CD4-positive, alpha-beta T cell treated with Interleukin-12 subunit alpha and Interleukin-12 subunit beta, for 1 hour (primary cell): ENCODE data around the gene FAM110A.
"Not testable (repeated sequence)": the region's sequence is repeated elsewhere in the genome, so short reads cannot be mapped to it uniquely, and the experiment has no call there.

Source experiments
- DNase-seq: peaks from one replicate; pipeline ENCODE4 v3.0.0-alpha.2; 2020

FAM110A gene

DNA sequence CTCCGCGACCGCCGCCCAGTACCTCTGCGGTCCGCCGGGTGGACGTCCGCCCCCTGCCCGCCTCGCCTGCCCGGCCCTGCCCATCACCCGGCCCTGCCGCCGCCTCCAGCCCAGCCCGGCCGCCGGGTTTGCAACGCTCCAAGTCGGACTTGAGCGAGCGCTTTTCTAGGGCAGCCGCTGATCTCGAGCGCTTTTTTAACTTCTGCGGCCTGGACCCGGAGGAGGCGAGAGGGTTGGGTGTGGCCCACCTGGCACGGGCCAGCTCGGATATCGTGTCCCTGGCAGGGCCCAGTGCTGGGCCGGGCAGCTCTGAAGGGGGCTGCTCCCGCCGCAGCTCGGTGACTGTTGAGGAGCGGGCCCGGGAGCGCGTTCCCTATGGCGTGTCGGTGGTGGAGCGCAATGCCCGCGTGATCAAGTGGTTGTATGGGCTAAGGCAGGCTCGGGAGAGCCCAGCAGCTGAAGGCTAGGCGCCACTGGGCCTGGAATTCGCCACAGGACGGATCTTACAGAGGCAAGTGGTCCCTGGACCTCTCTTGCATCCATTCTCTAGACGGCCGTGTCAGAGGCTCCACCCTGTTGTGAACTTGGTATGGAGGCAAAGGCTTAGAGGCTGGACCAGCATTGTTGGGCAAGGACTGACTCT is 11.8 kb downstream of the FAM110A start:
- DNase-seq, result no peak

- DNase-seq, result no peak
Measured at GRCh38 chr20:845941-846893, 12.7 kb downstream of the FAM110A start.

- peak; percentile 68 for DNase-seq
Measured at GRCh38 chr20:846894-847278, 13.4 kb downstream of the FAM110A start.

GRCh38 chr20:848193-848592 is 14.7 kb downstream of the FAM110A start:
- no peak for DNase-seq

DNA sequence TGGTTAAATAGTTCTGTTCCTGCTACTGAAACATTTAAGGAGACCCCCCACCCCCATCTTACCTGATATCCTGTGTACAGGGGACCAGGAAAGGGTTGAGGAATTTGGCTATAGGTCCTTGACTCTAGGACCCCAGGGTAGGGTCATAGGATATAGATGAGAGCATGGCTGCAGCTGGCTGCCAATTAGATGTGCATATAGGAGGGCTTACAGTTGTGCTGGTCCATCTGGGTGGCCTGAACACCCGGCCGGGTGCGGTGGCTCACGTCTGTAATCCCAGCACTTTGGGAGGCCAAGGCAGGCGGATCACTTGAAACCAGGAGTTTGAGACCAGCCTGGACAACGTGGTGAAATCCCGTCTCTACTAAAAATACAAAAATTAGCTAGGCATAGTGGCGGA is 15.2 kb downstream of the FAM110A start:
- not testable (repeated sequence) for DNase-seq

GRCh38 chr20:853406-853996 is 20.0 kb downstream of the FAM110A start:
- DNase-seq, result no peak

GRCh38 chr20:854601-855000 is 21.1 kb downstream of the FAM110A start:
- no peak for DNase-seq

GRCh38 chr20:855466-856360 is 22.2 kb downstream of the FAM110A start:
- no peak for DNase-seq

- peak; percentile 43 for DNase-seq
Measured at GRCh38 chr20:856361-856775, 22.9 kb downstream of the FAM110A start.

- DNase-seq, result no peak
Measured at GRCh38 chr20:858011-858410, 24.5 kb downstream of the FAM110A start.

GRCh38 chr20:859751-860231 is 26.3 kb downstream of the FAM110A start:
- DNase-seq, result no peak

DNA sequence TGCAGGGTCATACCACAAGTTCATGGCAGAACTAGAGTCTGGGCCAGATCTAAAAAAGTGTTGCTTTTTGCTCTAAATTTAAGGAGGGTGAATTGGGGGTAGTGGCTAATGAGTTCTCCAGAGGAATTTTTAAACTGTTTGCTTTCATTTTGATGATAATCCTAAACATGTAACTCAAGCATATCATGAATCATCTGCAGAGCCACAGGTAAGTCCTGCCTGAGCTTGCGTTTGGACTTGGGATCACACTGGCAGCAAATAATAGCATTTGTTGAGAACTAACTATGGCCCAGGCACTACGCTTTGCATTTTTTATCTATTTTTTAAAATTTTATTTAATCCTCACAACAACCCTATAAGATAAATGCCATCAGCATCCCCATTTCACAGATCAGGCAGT is 27.4 kb downstream of the FAM110A start:
- DNase-seq, result no peak

DNA sequence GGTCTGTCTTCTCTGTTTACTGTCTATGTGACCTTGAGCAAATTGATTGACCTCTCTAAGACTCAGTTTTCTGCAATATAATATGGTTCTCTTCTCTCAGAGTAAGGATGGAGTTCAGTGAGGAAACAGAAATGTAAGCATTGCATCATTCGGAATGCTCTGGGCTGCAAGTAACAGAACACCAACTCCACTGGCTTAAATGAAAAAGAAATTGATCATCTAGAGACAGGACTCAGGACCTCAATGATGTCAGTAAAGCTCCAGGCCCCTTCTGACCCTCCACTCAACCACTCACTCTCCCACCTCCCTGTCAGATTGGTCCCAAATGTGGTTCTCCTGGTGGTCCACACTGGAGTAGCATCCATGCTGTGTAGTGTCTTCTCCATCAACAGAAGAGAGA is 31.9 kb downstream of the FAM110A start:
- DNase-seq, result no peak

DNA sequence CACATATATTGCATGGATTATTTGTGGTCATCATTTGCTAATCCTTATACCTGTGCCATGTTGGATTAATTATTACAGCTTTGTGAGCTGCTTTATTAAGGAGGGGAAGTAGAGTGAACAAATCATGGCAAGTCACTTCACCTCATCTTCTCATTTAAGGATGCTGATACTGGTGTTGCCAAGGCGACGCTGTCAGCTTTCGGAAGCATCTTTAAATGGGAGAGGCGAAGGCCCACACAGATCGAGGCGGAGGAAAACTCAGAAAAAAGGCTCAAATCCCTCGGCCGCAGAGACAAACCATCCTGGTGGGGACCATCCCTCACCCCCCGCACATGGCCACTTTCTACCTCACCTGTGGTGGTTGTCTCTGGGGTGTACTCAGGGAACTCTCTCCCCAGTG is 34.8 kb downstream of the FAM110A start:
- DNase-seq, result no peak

DNA sequence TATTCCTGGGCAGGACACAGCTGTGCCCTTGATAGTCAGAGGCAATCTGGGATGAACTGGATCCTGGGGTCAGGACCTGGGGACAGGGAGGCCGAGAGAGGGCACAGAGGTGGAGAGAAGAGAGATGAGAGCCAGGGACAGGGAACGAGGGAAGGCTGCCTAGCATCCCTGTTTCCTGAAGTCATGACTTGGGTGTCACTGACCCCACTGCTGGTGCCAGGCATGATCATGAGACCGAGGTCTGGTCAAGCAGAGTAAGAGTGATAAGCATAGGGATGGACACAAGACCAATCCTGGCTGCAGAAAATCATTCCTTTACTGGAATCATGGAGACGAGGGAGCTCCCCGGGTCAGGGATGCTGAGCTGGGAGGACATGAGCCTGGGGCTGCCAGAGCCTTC is 36.1 kb downstream of the FAM110A start:
- DNase-seq, result no peak

- no peak for DNase-seq
Measured at GRCh38 chr20:870758-871157, 37.2 kb downstream of the FAM110A start.

- no peak for DNase-seq
Measured at GRCh38 chr20:871436-871835, 37.9 kb downstream of the FAM110A start.

- DNase-seq, result no peak
Measured at GRCh38 chr20:871948-872347, 38.4 kb downstream of the FAM110A start.

- DNase-seq, result no peak
Measured at GRCh38 chr20:872855-873520, 39.5 kb downstream of the FAM110A start.

GRCh38 chr20:873875-874607 is 40.5 kb downstream of the FAM110A start:
- DNase-seq, result no peak

DNA sequence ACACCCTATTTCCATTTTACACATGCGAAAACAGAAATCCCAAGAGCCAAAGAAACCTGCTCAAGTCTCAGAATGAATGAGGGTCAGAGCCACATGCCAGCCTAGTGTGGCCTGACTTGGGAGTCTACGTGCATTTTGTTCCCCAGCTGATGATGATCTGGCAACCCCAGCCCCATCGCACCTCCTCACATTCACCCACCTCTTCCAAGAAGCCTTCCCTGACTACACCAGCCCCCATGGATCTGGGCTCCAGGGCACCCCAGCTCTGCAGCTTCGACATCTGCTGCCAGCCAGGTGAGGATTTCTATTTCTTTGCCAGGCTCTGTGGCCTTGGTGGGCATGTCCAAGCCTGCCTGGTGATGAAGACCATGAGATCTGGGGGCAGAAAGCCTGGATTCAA is 41.6 kb downstream of the FAM110A start:
- DNase-seq, result no peak
